K562 (cell line): ENCODE results near the gene MRPL19. TPM values are rescaled to one million over a fixed set of nuclear protein-coding genes. Genes with fewer than 3 reads are reported as not detected.

Source experiments
- CEBPG ChIP-seq, 3 experiments: fragments of 200-800 bp in 1 of 3; sonication (Bioruptor generic) in 1 of 3; sonication (generic) in 1 of 3; formaldehyde crosslinking in 1 of 3; IDR thresholded peaks in 2 of 3; conservative IDR thresholded peaks in 1 of 3; 2 replicates each; pipeline versions ENCODE4 v1.6.1 to v1.8.0; 2016 to 2022; ENCODE audit warnings: missing compliant biosample characterization in 2 of 3, missing genetic modification characterization in 2 of 3, mild to moderate bottlenecking in 1 of 3, missing genetic modification reagents in 1 of 3
- FOXA3 ChIP-seq, 2 experiments: fragments of 450-650 bp in 1 of 2; sonication (generic) in 1 of 2; formaldehyde crosslinking; IDR thresholded peaks in 1 of 2; conservative IDR thresholded peaks in 1 of 2; 2 replicates each; pipeline versions ENCODE4 v1.4.0 to v1.8.0; 2020 to 2022; ENCODE audit warnings: mild to moderate bottlenecking in 2 of 2, missing genetic modification reagents in 1 of 2
- GTF2E2 ChIP-seq: fragments of 200-800 bp; sonication (Bioruptor generic); IDR thresholded peaks from 2 replicates; pipeline ENCODE4 v1.6.1; 2016; ENCODE audit warnings: missing genetic modification characterization, missing compliant biosample characterization
- HNRNPK ChIP-seq: fragments of 200-400 bp; formaldehyde crosslinking; IDR thresholded peaks from one replicate; pipeline ENCODE4 v1.6.1; 2018; ENCODE audit warnings: mild to moderate bottlenecking, low read depth, low read length; ENCODE audit not compliant: poor library complexity, severe bottlenecking
- NFIC ChIP-seq: fragments of 450-650 bp; IDR thresholded peaks from 2 replicates; pipeline ENCODE4 v1.6.1; 2017; ENCODE audit warnings: mild to moderate bottlenecking, inconsistent platforms
- POLR2A ChIP-seq: fragments of 450-650 bp; conservative IDR thresholded peaks from 2 replicates; pipeline ENCODE4 v1.6.1; 2016
- RBM22 ChIP-seq: fragments of 200-400 bp; formaldehyde crosslinking; IDR thresholded peaks from 2 replicates; pipeline ENCODE4 v1.6.1; 2018; ENCODE audit warnings: low read length, low read depth; ENCODE audit not compliant: poor library complexity, severe bottlenecking
- SNRNP70 ChIP-seq: fragments of 200-400 bp; formaldehyde crosslinking; optimal IDR thresholded peaks from 2 replicates; pipeline ENCODE3; 2017; ENCODE audit warnings: low read depth, low read length
- ZNF184 ChIP-seq: sonication (generic); formaldehyde crosslinking; IDR thresholded peaks from 2 replicates; pipeline ENCODE4 v1.5.0; 2020; ENCODE audit warnings: missing genetic modification reagents
- ZNF445 ChIP-seq: fragments of 250-450 bp; sonication (Bioruptor Pico); IDR thresholded peaks from 2 replicates; pipeline ENCODE4 v1.4.0; 2020; ENCODE audit warnings: low read depth, mild to moderate bottlenecking, moderate library complexity
- ZZZ3 ChIP-seq: fragments of 450-650 bp; IDR thresholded peaks from 2 replicates; pipeline ENCODE4 v1.6.1; 2016; ENCODE audit warnings: antibody characterized with exemption, mild to moderate bottlenecking, moderate library complexity
- polyA plus RNA-seq, 8 experiments: library from polyadenylated mRNA; depleted of rRNA in 4 of 8; stranded (reverse) in 5 of 8; unstranded in 3 of 8; fragments of >200 nt; fragmentation: Nextera tagmentation in 2 of 8; fragmentation: Illumina TruSeq in 1 of 8; extraction: Ambion mirVana in 2 of 8; extraction: Trizol in 1 of 8; gene quantifications; 2 replicates each; pipeline versions ENCODE4 v1.2.1 to v1.2.3, GENCODE V29; 2011 to 2014; ENCODE audit warnings: inconsistent platforms in 1 of 8, missing spikeins in 1 of 8
- total RNA-seq, 7 experiments: library from RNA; depleted of rRNA in 6 of 7; stranded (reverse); fragments of >200 nt in 6 of 7; fragmentation: Illumina TruSeq in 2 of 7; extraction: Trizol in 2 of 7; gene quantifications; 2 replicates each; pipeline versions ENCODE4 v1.2.1 to v1.2.3, GENCODE V29; 2011 to 2021; ENCODE audit warnings: low replicate concordance in 1 of 7
- TF ChIP-seq, protein P1 (sequence below): sonication (generic); formaldehyde crosslinking; IDR thresholded peaks from 2 replicates; pipeline ENCODE4 v1.8.1; 2022; ENCODE audit warnings: missing genetic modification reagents
- TF ChIP-seq, protein P2 (sequence below): sonication (generic); formaldehyde crosslinking; IDR thresholded peaks from 2 replicates; pipeline ENCODE4 v1.9.0; 2022; ENCODE audit warnings: mild to moderate bottlenecking, missing genetic modification reagents
- TF ChIP-seq, protein P3 (sequence below): fragments of 450-650 bp; IDR thresholded peaks from 2 replicates; pipeline ENCODE4 v1.6.1; 2017; ENCODE audit warnings: mild to moderate bottlenecking, moderate library complexity
- TF ChIP-seq, protein P4 (sequence below): sonication (generic); formaldehyde crosslinking; IDR thresholded peaks from 2 replicates; pipeline ENCODE4 v1.8.0; 2023; ENCODE audit warnings: mild to moderate bottlenecking, missing genetic modification reagents

Gene MRPL19
- total and polyA plus RNA-seq, 9 of the 15 experiments (the other 6 are each of a cell fraction or from before 2014, with no cell fraction given) = 9.7 to 65.9 (median 56.1) TPM

DNA sequence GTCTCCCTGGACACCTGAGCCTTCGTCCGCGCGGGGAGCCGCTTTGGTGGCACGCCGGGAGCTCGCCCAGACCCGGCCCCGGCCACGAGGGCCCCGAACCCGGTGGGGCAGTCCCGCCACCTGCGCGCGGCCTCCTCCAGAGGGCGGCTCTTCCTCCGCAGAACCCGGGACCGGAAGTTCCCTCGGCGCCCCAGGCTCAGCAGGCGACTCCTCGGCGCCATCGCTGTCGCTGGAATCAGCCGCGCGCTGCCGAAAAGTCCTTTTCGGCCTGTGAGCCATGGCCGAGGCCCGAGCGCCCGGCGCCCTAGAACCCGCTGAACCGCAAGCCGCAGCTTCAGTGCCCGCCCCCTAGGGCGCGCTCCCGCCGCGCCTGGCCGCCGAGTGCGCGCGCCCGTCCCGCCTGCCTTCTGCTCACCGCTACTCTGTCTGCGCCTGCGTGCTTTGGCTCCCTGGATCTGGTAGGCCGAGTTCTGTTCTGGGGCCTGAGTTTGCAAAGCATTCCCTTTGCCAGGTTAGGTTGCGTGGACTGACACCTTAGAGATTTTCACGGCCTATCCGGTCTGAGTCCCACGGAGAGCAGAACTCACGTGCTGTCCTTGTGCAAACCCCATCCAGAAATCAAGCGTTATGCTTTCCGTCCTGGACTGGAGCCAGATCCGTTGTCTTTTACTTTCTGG is 64.1 kb downstream of the MRPL19 start, which contains the start of gene GCFC2 (continued):
- TF ChIP-seq ZNF184 (no peak), ZNF445 (CRISPR knock-in tag) (no peak), GTF2E2 (peak; percentile 76; the same call in 1 of the 2 replicates), CEBPG (CRISPR knock-in tag; IDR thresholded peaks at IDR 0.05) (0 out of 2 replicates have a peak, but pooled peaks have one; percentile 24), CEBPG (tag; conservative IDR thresholded peaks at IDR 0.05 in 1 of 2, IDR thresholded peaks at IDR 0.05 in 1 of 2) (no peak), NFIC (peak; percentile 93), POLR2A (peak; percentile 94), RBM22 (peak; percentile 73), FOXA3 (CRISPR knock-in tag; conservative IDR thresholded peaks at IDR 0.05 in 1 of 2, IDR thresholded peaks at IDR 0.05 in 1 of 2) (peak in 1 of 2 experiments; percentile 91; a peak in 2 of 4 replicates), ZZZ3 (no peak), HNRNPK (no peak), SNRNP70 (no peak)
- TF ChIP-seq, protein P1, sequence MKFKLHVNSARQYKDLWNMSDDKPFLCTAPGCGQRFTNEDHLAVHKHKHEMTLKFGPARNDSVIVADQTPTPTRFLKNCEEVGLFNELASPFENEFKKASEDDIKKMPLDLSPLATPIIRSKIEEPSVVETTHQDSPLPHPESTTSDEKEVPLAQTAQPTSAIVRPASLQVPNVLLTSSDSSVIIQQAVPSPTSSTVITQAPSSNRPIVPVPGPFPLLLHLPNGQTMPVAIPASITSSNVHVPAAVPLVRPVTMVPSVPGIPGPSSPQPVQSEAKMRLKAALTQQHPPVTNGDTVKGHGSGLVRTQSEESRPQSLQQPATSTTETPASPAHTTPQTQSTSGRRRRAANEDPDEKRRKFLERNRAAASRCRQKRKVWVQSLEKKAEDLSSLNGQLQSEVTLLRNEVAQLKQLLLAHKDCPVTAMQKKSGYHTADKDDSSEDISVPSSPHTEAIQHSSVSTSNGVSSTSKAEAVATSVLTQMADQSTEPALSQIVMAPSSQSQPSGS = peak; percentile 82; the same call in 1 of the 2 replicates
- TF ChIP-seq, protein P2, sequence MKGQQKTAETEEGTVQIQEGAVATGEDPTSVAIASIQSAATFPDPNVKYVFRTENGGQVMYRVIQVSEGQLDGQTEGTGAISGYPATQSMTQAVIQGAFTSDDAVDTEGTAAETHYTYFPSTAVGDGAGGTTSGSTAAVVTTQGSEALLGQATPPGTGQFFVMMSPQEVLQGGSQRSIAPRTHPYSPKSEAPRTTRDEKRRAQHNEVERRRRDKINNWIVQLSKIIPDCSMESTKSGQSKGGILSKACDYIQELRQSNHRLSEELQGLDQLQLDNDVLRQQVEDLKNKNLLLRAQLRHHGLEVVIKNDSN (CRISPR knock-in tag) = peak; percentile 30; the same call in 1 of the 2 replicates
- TF ChIP-seq, protein P3, sequence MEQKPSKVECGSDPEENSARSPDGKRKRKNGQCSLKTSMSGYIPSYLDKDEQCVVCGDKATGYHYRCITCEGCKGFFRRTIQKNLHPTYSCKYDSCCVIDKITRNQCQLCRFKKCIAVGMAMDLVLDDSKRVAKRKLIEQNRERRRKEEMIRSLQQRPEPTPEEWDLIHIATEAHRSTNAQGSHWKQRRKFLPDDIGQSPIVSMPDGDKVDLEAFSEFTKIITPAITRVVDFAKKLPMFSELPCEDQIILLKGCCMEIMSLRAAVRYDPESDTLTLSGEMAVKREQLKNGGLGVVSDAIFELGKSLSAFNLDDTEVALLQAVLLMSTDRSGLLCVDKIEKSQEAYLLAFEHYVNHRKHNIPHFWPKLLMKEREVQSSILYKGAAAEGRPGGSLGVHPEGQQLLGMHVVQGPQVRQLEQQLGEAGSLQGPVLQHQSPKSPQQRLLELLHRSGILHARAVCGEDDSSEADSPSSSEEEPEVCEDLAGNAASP = no peak
- TF ChIP-seq, protein P4, sequence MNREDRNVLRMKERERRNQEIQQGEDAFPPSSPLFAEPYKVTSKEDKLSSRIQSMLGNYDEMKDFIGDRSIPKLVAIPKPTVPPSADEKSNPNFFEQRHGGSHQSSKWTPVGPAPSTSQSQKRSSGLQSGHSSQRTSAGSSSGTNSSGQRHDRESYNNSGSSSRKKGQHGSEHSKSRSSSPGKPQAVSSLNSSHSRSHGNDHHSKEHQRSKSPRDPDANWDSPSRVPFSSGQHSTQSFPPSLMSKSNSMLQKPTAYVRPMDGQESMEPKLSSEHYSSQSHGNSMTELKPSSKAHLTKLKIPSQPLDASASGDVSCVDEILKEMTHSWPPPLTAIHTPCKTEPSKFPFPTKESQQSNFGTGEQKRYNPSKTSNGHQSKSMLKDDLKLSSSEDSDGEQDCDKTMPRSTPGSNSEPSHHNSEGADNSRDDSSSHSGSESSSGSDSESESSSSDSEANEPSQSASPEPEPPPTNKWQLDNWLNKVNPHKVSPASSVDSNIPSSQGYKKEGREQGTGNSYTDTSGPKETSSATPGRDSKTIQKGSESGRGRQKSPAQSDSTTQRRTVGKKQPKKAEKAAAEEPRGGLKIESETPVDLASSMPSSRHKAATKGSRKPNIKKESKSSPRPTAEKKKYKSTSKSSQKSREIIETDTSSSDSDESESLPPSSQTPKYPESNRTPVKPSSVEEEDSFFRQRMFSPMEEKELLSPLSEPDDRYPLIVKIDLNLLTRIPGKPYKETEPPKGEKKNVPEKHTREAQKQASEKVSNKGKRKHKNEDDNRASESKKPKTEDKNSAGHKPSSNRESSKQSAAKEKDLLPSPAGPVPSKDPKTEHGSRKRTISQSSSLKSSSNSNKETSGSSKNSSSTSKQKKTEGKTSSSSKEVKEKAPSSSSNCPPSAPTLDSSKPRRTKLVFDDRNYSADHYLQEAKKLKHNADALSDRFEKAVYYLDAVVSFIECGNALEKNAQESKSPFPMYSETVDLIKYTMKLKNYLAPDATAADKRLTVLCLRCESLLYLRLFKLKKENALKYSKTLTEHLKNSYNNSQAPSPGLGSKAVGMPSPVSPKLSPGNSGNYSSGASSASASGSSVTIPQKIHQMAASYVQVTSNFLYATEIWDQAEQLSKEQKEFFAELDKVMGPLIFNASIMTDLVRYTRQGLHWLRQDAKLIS (CRISPR knock-in tag) = peak; percentile 83; the same call in 1 of the 2 replicates
